ENCODE data around the gene LPAR3.

LPAR3 gene

GRCh38 chr1:84892705-84893618, at the start of gene LPAR3:
LPAR3 (minus strand) TSS chr1:84893206; CDS start chr1:84866120, 27,086 bp downstream.
- TF ChIP-seq CTCF (conservative IDR thresholded peaks at IDR 0.05; ENCODE audit: control insufficient read depth, insufficient read depth, low read depth, low read length) = no peak
- H3K4me3 ChIP-seq (ENCODE audit: control insufficient read depth, low read depth, low read length) = peak within 1 kb of the TSS; percentile 12
- DNase-seq (ENCODE audit: low read depth) = no peak

GRCh38 chr1:84941843-84942242, 48.8 kb upstream of the LPAR3 start:
- no peak for TF ChIP-seq CTCF (conservative IDR thresholded peaks at IDR 0.05; ENCODE audit: control insufficient read depth, insufficient read depth, low read depth, low read length)
- DNase-seq (ENCODE audit: low read depth) = no peak
- H3K4me3 ChIP-seq (ENCODE audit: control insufficient read depth, low read depth, low read length) = no peak overlapping the region

- no peak overlapping the region for H3K4me3 ChIP-seq (ENCODE audit: control insufficient read depth, low read depth, low read length)
- no peak for TF ChIP-seq CTCF (conservative IDR thresholded peaks at IDR 0.05; ENCODE audit: control insufficient read depth, insufficient read depth, low read depth, low read length)
- no peak for DNase-seq (ENCODE audit: low read depth)
Observed at GRCh38 chr1:84940481-84940880, 47.5 kb upstream of the LPAR3 start.

- no peak for DNase-seq (ENCODE audit: low read depth)
- H3K4me3 ChIP-seq (ENCODE audit: control insufficient read depth, low read depth, low read length) = no peak overlapping the region
- TF ChIP-seq CTCF (conservative IDR thresholded peaks at IDR 0.05; ENCODE audit: control insufficient read depth, insufficient read depth, low read depth, low read length) = no peak
Observed at GRCh38 chr1:84939761-84940160, 46.8 kb upstream of the LPAR3 start.

GRCh38 chr1:84939151-84939550, 46.1 kb upstream of the LPAR3 start:
- H3K4me3 ChIP-seq (ENCODE audit: control insufficient read depth, low read depth, low read length) = no peak overlapping the region
- no peak for TF ChIP-seq CTCF (conservative IDR thresholded peaks at IDR 0.05; ENCODE audit: control insufficient read depth, insufficient read depth, low read depth, low read length)
- DNase-seq (ENCODE audit: low read depth) = peak; percentile 64

- no peak overlapping the region for H3K4me3 ChIP-seq (ENCODE audit: control insufficient read depth, low read depth, low read length)
- DNase-seq (ENCODE audit: low read depth) = peak; percentile 73
- TF ChIP-seq CTCF (conservative IDR thresholded peaks at IDR 0.05; ENCODE audit: control insufficient read depth, insufficient read depth, low read depth, low read length) = peak; percentile 97
Observed at GRCh38 chr1:84936116-84936810, 43.3 kb upstream of the LPAR3 start.
